Activated B cell treated with CpG ODN at 0.5 μM for 24 hours (primary cell): ENCODE results near the gene MESP1. TPM values are rescaled to one million over a fixed set of nuclear protein-coding genes. Genes with fewer than 3 reads are reported as not detected.

Source experiments
- ATAC-seq: fragments of 200-7000 bp; cut with Tn5 transposase; one replicate; pipeline ENCODE4 v1.10.0; 2021; ENCODE audit warnings: low read depth, mild to moderate bottlenecking, moderate library complexity
- CTCF ChIA-PET: fragments of 350-600 bp; sonication (Branson Sonifier 250); formaldehyde crosslinking; loops from one replicate; lab custom pipeline; 2021; ENCODE audit warnings: antibody characterized with exemption; lab: Charles Lee
- POLR2A ChIA-PET: fragments of 350-600 bp; sonication (Branson Sonifier 250); formaldehyde crosslinking; loops from one replicate; lab custom pipeline; 2021; ENCODE audit warnings: antibody characterized with exemption; lab: Charles Lee
- DNase-seq: peaks from one replicate; pipeline ENCODE4 v3.0.0; 2022
- H3K27ac Mint-ChIP-seq: one replicate; pipeline ENCODE4 v1.8.0; 2020; ENCODE audit warnings: mixed read lengths
- H3K27me3 Mint-ChIP-seq: one replicate; pipeline ENCODE4 v1.8.0; 2021; ENCODE audit warnings: mixed read lengths
- H3K36me3 Mint-ChIP-seq: one replicate; pipeline ENCODE4 v1.8.0; 2021; ENCODE audit warnings: low read depth, mixed read lengths
- H3K4me1 Mint-ChIP-seq: one replicate; pipeline ENCODE4 v1.8.0; 2021; ENCODE audit warnings: mixed read lengths
- H3K4me3 Mint-ChIP-seq: one replicate; pipeline ENCODE4 v1.8.0; 2020; ENCODE audit warnings: mild to moderate bottlenecking, mixed read lengths
- H3K9me3 Mint-ChIP-seq: one replicate; pipeline ENCODE4 v1.8.0; 2020; ENCODE audit warnings: mixed read lengths
- CTCF ChIP-seq: fragments of 200-600 bp; IDR thresholded peaks from one replicate; pipeline ENCODE4 v1.8.0; 2022; ENCODE audit warnings: antibody characterized with exemption, mild to moderate bottlenecking
- intact Hi-C: fragments of 100-400 bp; cut with micrococcal nuclease; formaldehyde crosslinking; loops from one replicate; pipeline ENCODE4 v1.15.1; 2024
- total RNA-seq: library from RNA; stranded (reverse); gene quantifications from 2 replicates; pipeline ENCODE4 v1.2.3, GENCODE V29; 2022

The MESP1 gene
- total RNA-seq, 1 donor from 2014 or later, result 0.24 TPM

DNA sequence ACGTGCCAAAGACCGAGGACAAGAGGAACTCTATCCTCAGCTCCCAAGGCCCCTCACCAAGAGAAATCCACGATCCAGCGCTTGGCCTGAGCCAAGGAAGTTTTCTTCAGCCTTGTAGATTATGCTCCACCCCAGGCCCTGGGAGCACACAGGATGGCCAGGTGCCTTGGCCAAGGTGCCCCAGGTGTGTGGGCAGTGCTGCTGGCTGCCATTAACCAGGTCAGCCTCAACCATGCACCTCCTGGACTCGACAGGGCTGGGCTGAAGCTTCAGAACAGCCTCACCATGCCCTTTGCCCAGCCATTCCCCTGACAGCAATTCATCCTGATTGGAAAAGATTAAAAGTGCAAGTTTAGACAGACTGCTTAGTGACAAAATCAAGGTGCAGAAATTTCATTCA, 10.9 kb upstream of the MESP1 start:
- Mint-ChIP-seq H3K9me3 (no peaks in the 10 kb centered on the region), H3K27ac (no peak overlapping the region), H3K4me1 (peaks cover 3% of the 10 kb centered on the region), H3K4me3 (no peak overlapping the region), H3K27me3 (no peaks in the 10 kb centered on the region), H3K36me3 (no peaks in the 10 kb centered on the region)
- POLR2A ChIA-PET, result interaction anchor here (1.1 to 2.0 kb wide), 3 partner anchors 20 to 113 kb away, joined by 4 to 9 read pairs (median 4); no protein-coding TSS in a partner anchor
- no peak for ATAC-seq
- intact Hi-C loops, result loop anchor here (2.0 to 5.0 kb wide), 2 partner anchors 310 to 325 kb away; no protein-coding TSS in a partner anchor
- CTCF ChIA-PET, result interaction anchor here (1.0 to 7.8 kb wide), 13 partner anchors 9 to 324 kb away, joined by 3 to 219 read pairs (median 7); partner anchors contain the start of genes AP3S2 and MESP1
- DNase-seq, result no peak
- no peak for TF ChIP-seq CTCF

DNA sequence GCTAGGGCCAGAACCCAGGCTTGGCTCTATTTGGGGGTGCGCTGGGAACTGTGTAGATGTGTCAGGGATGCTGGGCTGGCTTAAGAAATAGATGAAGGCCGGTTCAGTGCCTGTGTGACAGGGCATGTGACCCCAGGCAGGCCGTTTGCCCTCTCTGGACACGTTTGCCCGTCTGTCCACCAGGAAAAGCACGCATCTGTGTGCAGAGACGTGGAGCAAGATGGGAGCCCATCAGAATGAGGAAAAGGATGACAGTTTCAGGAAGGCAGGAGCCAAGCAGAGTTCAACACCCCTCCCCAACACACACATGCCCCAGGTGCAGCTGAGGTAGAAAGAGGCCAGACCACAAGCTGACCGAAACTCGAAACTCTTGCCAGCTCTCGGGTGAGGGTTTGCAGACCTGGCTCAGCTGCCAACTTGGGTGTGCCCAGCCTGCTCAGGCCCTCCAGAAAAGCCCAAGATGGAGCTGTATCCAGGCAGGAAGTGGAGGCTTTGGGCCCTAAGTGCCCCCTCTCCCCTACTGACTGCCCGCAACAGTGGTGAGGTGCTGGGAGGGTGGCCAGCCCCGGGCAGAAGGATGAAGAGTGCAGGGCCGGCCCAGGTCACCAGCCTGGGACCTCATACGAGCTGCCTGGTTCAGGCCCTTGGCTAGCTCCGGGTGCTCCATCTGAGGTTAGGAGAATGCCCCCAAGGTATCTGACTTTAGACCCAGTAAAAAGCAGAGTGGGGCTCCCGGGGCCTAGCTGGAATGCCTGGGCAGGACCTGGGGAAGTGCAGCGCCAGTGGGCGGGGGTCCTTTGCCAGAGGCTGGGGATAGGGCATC, 10.2 kb upstream of the MESP1 start:
- peaks cover 3% of the 10 kb centered on the region for H3K4me1 Mint-ChIP-seq
- no peaks in the 10 kb centered on the region for H3K27me3 Mint-ChIP-seq
- ATAC-seq, result peak; percentile 50
- H3K36me3 Mint-ChIP-seq, result no peaks in the 10 kb centered on the region
- no peak overlapping the region for H3K4me3 Mint-ChIP-seq
- intact Hi-C loops, result loop anchor here (2.0 to 5.0 kb wide), 2 partner anchors 311 to 326 kb away; no protein-coding TSS in a partner anchor
- H3K27ac Mint-ChIP-seq, result no peak overlapping the region
- no peak for DNase-seq
- TF ChIP-seq CTCF, result no peak
- CTCF ChIA-PET, result interaction anchor here (0.6 to 7.8 kb wide), 22 partner anchors 9 to 341 kb away, joined by 3 to 219 read pairs (median 4); partner anchors contain the start of genes ANPEP, AP3S2, IDH2 and MESP1
- POLR2A ChIA-PET, result interaction anchor here (1.1 to 2.0 kb wide), 3 partner anchors 20 to 114 kb away, joined by 4 to 9 read pairs (median 4); no protein-coding TSS in a partner anchor
- no peaks in the 10 kb centered on the region for H3K9me3 Mint-ChIP-seq

DNA sequence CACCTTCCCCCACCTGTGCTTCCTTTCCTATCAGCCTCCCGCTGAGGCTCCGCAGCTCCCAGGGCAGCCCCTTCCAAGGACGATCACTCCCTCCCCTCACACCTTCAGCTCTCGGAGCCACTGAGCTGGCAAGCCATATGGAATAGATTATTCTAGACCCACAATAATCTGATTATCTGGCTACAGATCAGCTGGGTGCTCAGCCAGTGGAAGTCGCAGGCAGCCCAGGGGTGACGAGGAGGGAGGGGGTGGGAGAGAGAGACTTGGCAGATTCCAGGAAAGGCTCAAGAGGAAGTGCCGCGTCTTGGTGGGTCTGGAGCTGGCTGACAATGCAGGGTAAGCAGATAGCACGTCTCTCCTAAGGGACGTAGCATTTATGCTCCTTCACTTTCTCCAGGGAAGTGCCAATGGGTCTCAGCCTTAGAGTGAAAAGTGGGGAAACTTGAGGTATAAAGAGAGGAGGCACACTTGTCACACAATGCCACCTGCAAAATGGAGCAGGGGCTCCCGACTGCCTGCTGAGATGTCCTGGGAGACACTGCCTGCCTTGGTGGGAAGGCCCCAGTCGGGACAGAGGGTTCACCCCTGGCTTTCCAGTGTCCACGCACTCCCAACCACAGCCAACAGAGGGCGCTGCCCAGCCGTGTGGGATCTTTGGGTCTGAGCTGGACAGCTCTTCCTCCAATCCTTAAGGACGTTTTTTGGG, 9.4 kb upstream of the MESP1 start:
- Mint-ChIP-seq H3K36me3 (no peaks in the 10 kb centered on the region), H3K4me1 (peaks cover 3% of the 10 kb centered on the region), H3K4me3 (no peak overlapping the region), H3K27ac (no peak overlapping the region), H3K9me3 (no peaks in the 10 kb centered on the region), H3K27me3 (no peaks in the 10 kb centered on the region)
- DNase-seq (peak; percentile 75), ATAC-seq (peak; percentile 90)
- ChIA-PET CTCF (interaction anchor here (0.6 to 7.8 kb wide), 21 partner anchors 8 to 342 kb away, joined by 3 to 219 read pairs (median 5); partner anchors contain the start of genes ANPEP, AP3S2, IDH2 and MESP1), POLR2A (interaction anchor here (1.1 to 2.0 kb wide), 3 partner anchors 21 to 114 kb away, joined by 4 to 9 read pairs (median 4); no protein-coding TSS in a partner anchor)
- intact Hi-C loops, result loop anchor here (1.0 to 5.0 kb wide), 3 partner anchors 115 to 326 kb away; no protein-coding TSS in a partner anchor
- TF ChIP-seq CTCF, result peak; percentile 73

DNA sequence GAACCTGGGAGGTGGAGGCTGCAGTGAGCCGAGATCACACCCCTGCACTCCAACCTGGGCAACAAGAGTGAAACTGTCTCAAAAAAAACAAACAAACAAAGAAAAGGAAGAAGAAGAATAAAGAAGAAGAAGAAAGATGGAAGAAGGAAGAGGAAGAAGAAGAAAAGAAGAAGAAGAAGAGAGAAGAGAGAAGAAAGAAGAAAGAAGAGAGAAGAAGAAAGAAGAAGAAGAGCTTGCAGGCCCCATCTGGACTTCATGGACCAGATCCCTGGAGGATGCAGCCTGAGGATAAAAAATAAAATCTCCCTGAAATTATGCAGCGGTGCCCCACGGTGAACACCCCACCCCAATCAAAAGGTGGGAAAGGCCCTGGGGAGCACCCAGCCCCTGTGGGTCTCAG, 8.8 kb upstream of the MESP1 start:
- ATAC-seq, result no peak
- CTCF ChIA-PET, result interaction anchor here (1.3 to 7.8 kb wide), 10 partner anchors 9 to 326 kb away, joined by 3 to 219 read pairs (median 9); partner anchors contain the start of gene MESP1
- POLR2A ChIA-PET, result no interaction called here

More for the DNA sequence above, 8.8 kb upstream of the MESP1 start:
- intact Hi-C loops, result loop anchor here (1.0 to 5.0 kb wide), 3 partner anchors 115 to 327 kb away; no protein-coding TSS in a partner anchor
- Mint-ChIP-seq H3K27ac (no peak overlapping the region), H3K4me3 (no peak overlapping the region), H3K9me3 (no peaks in the 10 kb centered on the region), H3K4me1 (peaks cover 3% of the 10 kb centered on the region), H3K36me3 (no peaks in the 10 kb centered on the region), H3K27me3 (no peaks in the 10 kb centered on the region)
- no peak for DNase-seq
- no peak for TF ChIP-seq CTCF
